NCI-H446 treated with DMSO at 0.1 percent for 48 hours (cell line): Measurements from ENCODE around the gene FBN3.

Experiments
- DNase-seq: peaks from one replicate; lab custom pipeline; 2025; lab: John Stamatoyannopoulos, UW

The FBN3 gene

GRCh38 chr19:8020681-8021080 lies 128.7 kb downstream of the FBN3 start:
- no peak for DNase-seq

- no peak for DNase-seq
Observed at GRCh38 chr19:8017808-8018207, 131.6 kb downstream of the FBN3 start.
